ENCODE measurements around the gene PRKCD.

DNA sequence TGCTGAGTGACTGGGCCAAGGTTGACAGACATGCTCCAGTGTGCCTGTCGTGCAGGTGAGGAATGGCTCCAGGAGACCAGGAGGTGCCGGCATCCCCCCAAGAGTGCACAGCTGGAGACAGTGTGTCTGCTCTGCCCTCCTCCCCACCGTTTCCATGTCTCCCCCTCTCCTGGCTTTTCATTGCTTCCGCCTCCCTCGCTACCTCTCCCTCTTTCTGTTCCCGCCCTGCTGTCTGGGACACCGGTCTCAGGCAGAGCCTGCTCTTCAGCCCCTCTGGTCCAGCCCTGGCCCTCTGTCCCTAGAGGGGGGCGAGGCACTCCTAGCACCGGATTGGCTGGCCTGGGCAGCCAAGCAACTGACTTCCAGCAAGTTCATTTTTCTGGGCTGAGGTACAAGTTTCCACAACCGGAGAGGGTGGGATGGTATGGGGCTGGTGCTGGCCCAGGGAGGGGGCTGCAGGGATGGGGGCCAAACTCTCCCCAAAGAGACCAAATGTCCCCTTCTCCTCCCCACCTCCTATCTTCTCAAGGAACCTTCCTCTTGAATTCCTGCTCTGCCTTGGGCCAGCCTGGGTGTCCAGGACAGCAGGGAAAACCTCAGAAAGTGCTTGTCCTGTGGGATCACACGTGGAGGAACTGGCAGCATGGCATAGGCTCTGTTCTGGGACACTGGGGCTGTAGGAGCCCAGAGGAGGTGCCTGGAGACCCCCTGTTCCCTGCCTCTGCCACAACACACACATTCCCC, 32.6 kb downstream of the PRKCD start:
- TF ChIP-seq CTCF (conservative IDR thresholded peaks at IDR 0.05; ENCODE audit: low read depth, low read length) (no peak), EZH2 (IDR thresholded peaks at IDR 0.05; ENCODE audit: borderline replicate concordance, low read depth, low read length, poor library complexity, severe bottlenecking) (no peak)

All from A673 (cell line).